ENCODE measurements around the gene ZDHHC18. TPM values are rescaled to one million over a fixed set of nuclear protein-coding genes. Genes with fewer than 3 reads are reported as not detected.

Gene ZDHHC18, protein sequence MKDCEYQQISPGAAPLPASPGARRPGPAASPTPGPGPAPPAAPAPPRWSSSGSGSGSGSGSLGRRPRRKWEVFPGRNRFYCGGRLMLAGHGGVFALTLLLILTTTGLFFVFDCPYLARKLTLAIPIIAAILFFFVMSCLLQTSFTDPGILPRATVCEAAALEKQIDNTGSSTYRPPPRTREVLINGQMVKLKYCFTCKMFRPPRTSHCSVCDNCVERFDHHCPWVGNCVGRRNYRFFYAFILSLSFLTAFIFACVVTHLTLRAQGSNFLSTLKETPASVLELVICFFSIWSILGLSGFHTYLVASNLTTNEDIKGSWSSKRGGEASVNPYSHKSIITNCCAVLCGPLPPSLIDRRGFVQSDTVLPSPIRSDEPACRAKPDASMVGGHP
- total RNA-seq: 10 to 100 TPM; 21.4 to 40.3 (median 31.7) TPM

GRCh38 chr1:26826261-26827105 is at the start of gene ZDHHC18:
TSS of gene ZDHHC18 (plus strand) at chr1:26826688. CDS start at chr1:26826805, 117 bp downstream.
- TF ChIP-seq, protein P1, sequence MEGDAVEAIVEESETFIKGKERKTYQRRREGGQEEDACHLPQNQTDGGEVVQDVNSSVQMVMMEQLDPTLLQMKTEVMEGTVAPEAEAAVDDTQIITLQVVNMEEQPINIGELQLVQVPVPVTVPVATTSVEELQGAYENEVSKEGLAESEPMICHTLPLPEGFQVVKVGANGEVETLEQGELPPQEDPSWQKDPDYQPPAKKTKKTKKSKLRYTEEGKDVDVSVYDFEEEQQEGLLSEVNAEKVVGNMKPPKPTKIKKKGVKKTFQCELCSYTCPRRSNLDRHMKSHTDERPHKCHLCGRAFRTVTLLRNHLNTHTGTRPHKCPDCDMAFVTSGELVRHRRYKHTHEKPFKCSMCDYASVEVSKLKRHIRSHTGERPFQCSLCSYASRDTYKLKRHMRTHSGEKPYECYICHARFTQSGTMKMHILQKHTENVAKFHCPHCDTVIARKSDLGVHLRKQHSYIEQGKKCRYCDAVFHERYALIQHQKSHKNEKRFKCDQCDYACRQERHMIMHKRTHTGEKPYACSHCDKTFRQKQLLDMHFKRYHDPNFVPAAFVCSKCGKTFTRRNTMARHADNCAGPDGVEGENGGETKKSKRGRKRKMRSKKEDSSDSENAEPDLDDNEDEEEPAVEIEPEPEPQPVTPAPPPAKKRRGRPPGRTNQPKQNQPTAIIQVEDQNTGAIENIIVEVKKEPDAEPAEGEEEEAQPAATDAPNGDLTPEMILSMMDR (IDR thresholded peaks at IDR 0.05; ENCODE audit: low read depth): no peak

GRCh38 chr1:26779098-26779668 is 47.3 kb upstream of the ZDHHC18 start:
- TF ChIP-seq, protein P1 (IDR thresholded peaks at IDR 0.05; ENCODE audit: low read depth): no peak

DNA sequence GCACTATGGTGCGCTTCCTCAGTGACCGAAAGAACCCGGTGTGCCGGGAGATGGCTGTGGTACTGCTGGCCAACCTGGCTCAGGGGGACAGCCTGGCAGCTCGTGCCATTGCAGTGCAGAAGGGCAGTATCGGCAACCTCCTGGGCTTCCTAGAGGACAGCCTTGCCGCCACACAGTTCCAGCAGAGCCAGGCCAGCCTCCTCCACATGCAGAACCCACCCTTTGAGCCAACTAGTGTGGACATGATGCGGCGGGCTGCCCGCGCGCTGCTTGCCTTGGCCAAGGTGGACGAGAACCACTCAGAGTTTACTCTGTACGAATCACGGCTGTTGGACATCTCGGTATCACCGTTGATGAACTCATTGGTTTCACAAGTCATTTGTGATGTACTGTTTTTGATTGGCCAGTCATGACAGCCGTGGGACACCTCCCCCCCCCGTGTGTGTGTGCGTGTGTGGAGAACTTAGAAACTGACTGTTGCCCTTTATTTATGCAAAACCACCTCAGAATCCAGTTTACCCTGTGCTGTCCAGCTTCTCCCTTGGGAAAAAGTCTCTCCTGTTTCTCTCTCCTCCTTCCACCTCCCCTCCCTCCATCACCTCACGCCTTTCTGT is 46.0 kb upstream of the ZDHHC18 start:
- TF ChIP-seq, protein P1 (IDR thresholded peaks at IDR 0.05; ENCODE audit: low read depth): no peak

DNA sequence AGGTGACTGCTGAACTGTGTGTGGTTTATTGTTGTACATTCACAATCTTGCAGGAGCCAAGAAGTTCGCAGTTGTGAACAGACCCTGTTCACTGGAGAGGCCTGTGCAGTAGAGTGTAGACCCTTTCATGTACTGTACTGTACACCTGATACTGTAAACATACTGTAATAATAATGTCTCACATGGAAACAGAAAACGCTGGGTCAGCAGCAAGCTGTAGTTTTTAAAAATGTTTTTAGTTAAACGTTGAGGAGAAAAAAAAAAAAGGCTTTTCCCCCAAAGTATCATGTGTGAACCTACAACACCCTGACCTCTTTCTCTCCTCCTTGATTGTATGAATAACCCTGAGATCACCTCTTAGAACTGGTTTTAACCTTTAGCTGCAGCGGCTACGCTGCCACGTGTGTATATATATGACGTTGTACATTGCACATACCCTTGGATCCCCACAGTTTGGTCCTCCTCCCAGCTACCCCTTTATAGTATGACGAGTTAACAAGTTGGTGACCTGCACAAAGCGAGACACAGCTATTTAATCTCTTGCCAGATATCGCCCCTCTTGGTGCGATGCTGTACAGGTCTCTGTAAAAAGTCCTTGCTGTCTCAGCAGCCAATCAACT is 45.2 kb upstream of the ZDHHC18 start:
- TF ChIP-seq, protein P1 (IDR thresholded peaks at IDR 0.05; ENCODE audit: low read depth): no peak

DNA sequence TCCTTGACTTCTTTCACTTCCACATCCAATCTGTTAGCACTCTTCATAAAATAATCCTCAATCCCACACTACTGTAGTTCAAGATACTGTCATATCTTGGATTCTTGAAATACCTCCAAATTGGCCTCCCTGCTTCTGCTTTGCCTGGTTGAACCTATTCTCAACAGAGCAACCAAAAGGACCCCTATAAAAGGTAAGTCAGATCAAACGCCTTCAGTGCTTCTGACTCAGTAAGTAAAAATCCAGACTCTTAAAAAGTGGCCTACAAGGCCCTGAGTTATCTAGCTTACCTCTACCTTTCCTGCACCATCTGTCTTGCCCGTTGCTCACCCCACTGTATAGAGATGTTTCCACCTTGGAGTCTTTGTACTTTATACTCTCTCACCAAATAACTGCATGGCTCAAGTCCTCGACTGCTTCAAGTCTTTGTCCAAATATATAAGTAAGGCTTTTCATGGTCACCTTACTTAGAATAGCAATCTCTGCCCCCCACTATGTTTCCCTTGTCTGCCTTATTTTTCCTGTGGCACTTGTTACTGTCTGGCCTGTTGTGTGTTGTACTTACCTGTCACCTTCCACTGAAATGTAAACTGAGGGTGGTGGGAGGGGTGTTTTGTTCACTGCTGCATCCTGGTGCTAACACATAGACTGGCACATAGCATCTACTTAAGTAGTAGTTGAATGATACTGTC is 43.8 kb upstream of the ZDHHC18 start:
- TF ChIP-seq, protein P1 (IDR thresholded peaks at IDR 0.05; ENCODE audit: low read depth): no peak

- TF ChIP-seq, protein P1 (IDR thresholded peaks at IDR 0.05; ENCODE audit: low read depth): no peak
Measured at GRCh38 chr1:26783646-26784022, 42.9 kb upstream of the ZDHHC18 start.

Measured in subcutaneous adipose tissue (tissue), 4 donors.